H54 (cell line): ENCODE results near the gene GRIN2C.
"Not testable (repeated sequence)": the region's sequence is repeated elsewhere in the genome, so short reads cannot be mapped to it uniquely, and the experiment has no call there.

Experiments
- DNase-seq: peaks from one replicate; pipeline ENCODE4 v3.0.0; 2011; ENCODE audit warnings: low spot score, mixed read lengths; ENCODE audit not compliant: insufficient read length
- FAIRE-seq: peaks from 3 replicates; lab custom pipeline; 2011; peaks lifted over from hg19 to GRCh38; lab: Jason Lieb, UNC
- POLR2A ChIP-seq: IDR thresholded peaks from 2 replicates; pipeline ENCODE4 v1.6.1; 2011; ENCODE audit warnings: low read depth, mild to moderate bottlenecking, low read length

GRIN2C gene

GRCh38 chr17:74859459-74860228, at the start of gene GRIN2C:
Gene GRIN2C, minus strand, starts transcription at chr17:74859885. Its CDS starts 4,793 bp downstream, at chr17:74855092.
- no peak for FAIRE-seq
- no peak for DNase-seq
- no peak for TF ChIP-seq POLR2A

DNA sequence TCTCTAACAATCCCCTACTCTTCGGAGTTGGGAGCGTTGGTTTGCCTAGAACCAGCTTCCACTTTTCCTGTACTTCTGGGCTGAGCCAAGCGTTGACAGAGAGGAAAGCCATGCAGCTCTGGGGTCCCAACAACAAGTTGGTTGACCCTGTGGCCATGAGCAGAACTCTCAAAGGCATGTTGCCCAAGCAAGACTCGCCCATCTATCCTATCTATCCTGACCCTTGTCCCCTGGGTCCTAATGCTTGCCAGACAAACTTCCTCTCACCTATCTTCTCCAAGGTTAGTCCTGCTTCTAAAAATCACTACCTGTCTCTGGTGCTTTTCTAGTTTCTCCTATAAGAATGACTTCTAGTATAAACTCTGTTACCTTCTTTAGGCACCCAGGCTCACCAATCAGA, 49.4 kb upstream of the GRIN2C start:
- FAIRE-seq = not testable (repeated sequence)

GRCh38 chr17:74907012-74907411, 47.3 kb upstream of the GRIN2C start:
- DNase-seq = no peak
- TF ChIP-seq POLR2A = no peak
- no peak for FAIRE-seq

More for the DNA sequence above, 49.4 kb upstream of the GRIN2C start:
- not testable (repeated sequence) for DNase-seq

- not testable (repeated sequence) for DNase-seq, FAIRE-seq
These were observed 46.6 kb upstream of the GRIN2C start for GRCh38 chr17:74906214-74906793.

GRCh38 chr17:74904687-74905409, 45.2 kb upstream of the GRIN2C start:
- no peak for FAIRE-seq
- DNase-seq = no peak
- TF ChIP-seq POLR2A = no peak

DNA sequence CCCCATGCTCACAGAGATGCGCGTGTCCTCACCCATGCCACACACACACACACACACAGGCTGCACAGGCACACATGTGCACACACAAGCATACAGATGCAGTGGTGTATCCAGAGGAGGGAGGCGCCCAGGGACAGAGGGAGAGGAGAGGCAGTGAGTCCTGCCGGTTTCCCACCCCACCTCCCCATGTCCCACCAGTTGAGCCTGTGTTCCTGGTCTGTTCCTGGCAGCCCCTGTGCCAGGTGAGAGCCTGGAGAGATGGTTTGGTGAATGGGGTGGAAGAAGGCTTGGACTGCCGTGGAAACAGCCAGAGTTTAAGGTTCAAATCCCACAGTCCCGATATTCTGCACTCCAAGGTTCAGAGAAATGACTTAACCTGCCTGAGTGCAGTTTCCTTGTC, 44.0 kb upstream of the GRIN2C start:
- no peak for TF ChIP-seq POLR2A
- DNase-seq = no peak
- FAIRE-seq = no peak

- FAIRE-seq = no peak
- DNase-seq = no peak
- no peak for TF ChIP-seq POLR2A
These were observed 43.3 kb upstream of the GRIN2C start for GRCh38 chr17:74903034-74903433.

DNA sequence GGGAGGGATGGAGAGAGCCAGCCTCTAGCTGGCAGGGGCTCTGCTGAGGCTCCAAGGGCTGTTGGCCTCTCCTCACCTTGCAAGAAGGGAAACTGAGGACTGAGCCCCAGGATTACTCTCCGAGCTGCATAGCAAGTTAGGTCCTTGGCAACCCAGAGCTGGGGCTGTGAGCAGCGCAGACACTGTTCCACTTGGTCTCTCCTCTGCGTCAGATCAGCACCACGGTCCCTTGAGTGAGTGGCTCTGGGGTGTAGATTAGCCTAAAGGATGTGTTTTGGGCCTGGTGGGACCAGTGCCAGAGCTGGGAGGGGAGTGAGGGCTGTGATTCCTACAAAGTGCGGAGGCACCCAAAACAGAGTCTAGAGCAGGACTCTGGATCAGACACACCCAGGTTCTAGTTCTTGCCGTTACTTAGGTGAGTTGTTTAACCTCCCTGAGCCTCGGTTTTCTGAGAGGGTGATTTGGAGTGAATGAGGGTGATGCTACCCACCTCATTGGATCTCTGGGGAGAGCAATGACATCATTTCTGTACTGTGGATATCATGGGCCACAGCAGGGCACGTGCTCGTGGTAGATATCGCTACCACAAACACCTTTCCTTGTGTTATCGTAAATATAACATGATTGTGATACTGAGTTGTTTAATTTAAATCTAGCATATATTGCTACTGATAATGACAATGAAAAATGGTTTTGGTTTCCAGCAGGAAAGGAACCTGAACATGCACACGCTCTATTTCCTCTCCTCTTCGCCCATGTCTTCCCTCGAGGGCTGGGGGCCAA, 41.9 kb upstream of the GRIN2C start:
- FAIRE-seq = no peak
- no peak for DNase-seq
- no peak for TF ChIP-seq POLR2A

DNA sequence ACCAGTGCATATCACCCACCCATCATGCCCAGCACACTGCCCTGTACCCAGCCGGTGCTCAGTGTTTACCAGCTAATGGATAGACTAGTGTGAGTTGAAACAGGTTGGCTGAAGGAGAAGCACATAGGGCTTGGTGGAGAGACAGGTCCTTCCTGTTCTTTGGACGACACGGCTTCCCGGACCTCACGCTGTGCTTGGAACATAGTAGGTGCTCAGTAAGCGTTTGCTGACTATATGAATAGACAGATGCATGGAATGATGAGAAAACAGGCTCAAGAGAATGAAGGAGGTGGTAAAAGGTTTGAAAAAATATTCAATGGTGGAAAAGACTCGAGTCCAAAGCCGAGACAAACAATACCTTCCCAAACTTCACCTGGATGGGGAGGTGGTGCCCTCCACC, 40.5 kb upstream of the GRIN2C start:
- TF ChIP-seq POLR2A = no peak
- FAIRE-seq = no peak
- DNase-seq = no peak

GRCh38 chr17:74898376-74898946, 38.8 kb upstream of the GRIN2C start:
- no peak for TF ChIP-seq POLR2A
- FAIRE-seq = no peak
- DNase-seq = no peak

- FAIRE-seq (no peak), DNase-seq (no peak)
- TF ChIP-seq POLR2A = no peak
These were observed 34.4 kb upstream of the GRIN2C start for GRCh38 chr17:74893936-74894671.

DNA sequence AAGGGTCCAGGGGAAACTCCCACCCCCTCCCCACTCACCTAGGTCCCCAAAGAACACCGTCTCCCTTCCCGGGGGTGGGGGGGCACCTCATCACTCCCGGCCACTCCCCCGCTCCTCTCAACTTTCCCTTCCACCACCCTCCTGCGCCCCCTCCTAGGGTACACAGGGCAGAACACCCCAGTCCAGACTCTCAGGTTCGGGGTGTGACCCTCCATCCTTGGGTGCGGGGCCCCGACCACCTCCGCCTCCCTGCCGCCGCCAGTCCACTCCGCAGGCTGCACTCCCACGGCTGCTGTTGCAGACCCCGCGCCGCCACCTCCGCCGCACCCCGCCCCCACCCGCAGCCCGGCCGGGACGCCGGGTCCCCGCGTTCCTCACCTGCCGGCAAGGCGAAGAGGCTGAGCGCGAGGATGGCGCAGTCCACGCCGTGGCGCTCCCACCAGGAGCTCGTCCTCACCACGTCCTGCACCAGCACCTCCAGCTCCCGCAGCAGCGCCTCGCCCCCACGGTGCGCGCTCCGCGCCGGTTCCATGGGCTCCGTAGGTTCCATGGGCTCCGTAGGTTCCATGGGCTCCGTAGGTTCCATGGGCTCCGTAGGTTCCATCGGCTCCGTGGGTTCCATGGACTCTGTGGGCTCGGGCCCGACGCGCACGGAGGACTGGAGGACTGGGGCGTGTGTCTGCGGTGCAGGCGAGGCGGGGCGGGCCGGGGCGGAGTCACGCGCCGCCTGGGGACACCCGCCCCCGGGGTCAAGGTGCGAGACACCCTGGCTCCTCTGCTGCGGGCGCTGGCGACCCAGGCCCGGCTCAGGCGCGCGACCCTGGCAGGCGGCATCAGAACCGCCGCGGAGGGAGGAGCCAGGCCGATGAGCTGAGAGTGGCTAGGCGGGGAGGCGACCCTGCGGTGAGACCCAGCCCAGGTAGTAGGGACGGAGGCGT, 33.6 kb upstream of the GRIN2C start, which contains the start of gene FADS6:
TSS of gene FADS6 (minus strand) at position 660 of the 938 bp plus-strand sequence. CDS start at position 622, 38 bp downstream.
- DNase-seq (no peak), FAIRE-seq (no peak)
- no peak for TF ChIP-seq POLR2A
